H9 (cell line): ENCODE data around the gene ZNF366. TPM values are rescaled to one million over a fixed set of nuclear protein-coding genes. Genes with fewer than 3 reads are reported as not detected.
A peak's percentile ranks its signal among the peaks of the same experiment; 100 is the strongest.

Source experiments
- DNase-seq: peaks from one replicate; pipeline ENCODE4 v3.0.0-alpha.2; 2017
- H2AFZ ChIP-seq: one replicate; pipeline ENCODE4 v1.6.1; 2013; ENCODE audit warnings: mild to moderate bottlenecking, low read length, control low read depth, moderate library complexity
- H2AK5ac ChIP-seq: 2 replicates; pipeline ENCODE4 v1.6.1; 2013; ENCODE audit warnings: low read length, control low read depth, mixed read lengths; ENCODE audit not compliant: insufficient read length
- H2BK120ac ChIP-seq: one replicate; pipeline ENCODE4 v1.6.1; 2013; ENCODE audit warnings: low read depth, mild to moderate bottlenecking, low read length, control low read depth, inconsistent platforms; ENCODE audit not compliant: poor library complexity, severe bottlenecking
- H2BK12ac ChIP-seq: 2 replicates; pipeline ENCODE4 v1.6.1; 2013; ENCODE audit warnings: low read length, control low read depth, mixed read lengths, low read depth; ENCODE audit not compliant: insufficient read length
- H2BK15ac ChIP-seq: 2 replicates; pipeline ENCODE4 v1.6.1; 2013; ENCODE audit warnings: low read depth, low read length, control low read depth
- H2BK20ac ChIP-seq: one replicate; pipeline ENCODE4 v1.6.1; 2013; ENCODE audit warnings: low read depth, mild to moderate bottlenecking, low read length, control low read depth, inconsistent platforms; ENCODE audit not compliant: poor library complexity, severe bottlenecking
- H2BK5ac ChIP-seq: 2 replicates; pipeline ENCODE4 v1.6.1; 2013; ENCODE audit warnings: low read length, control low read depth, mixed read lengths; ENCODE audit not compliant: insufficient read length
- H3K14ac ChIP-seq: 2 replicates; pipeline ENCODE4 v1.6.1; 2013; ENCODE audit warnings: low read length, control low read depth; ENCODE audit not compliant: insufficient read depth
- H3K18ac ChIP-seq: 2 replicates; pipeline ENCODE4 v1.6.1; 2013; ENCODE audit warnings: low read depth, mild to moderate bottlenecking, mixed read lengths, low read length, control low read depth; ENCODE audit not compliant: insufficient read length
- H3K23ac ChIP-seq: 2 replicates; pipeline ENCODE4 v1.6.1; 2013; ENCODE audit warnings: low read length, control low read depth, mixed read lengths, low read depth; ENCODE audit not compliant: insufficient read length
- H3K23me2 ChIP-seq: 2 replicates; pipeline ENCODE4 v1.6.1; 2013; ENCODE audit warnings: low read depth, mild to moderate bottlenecking, mixed read lengths, low read length, control low read depth; ENCODE audit not compliant: insufficient read length, poor library complexity, severe bottlenecking
- H3K27ac ChIP-seq: 2 replicates; pipeline ENCODE4 v1.5.1; 2013; ENCODE audit warnings: low read length, control low read depth, mixed read lengths, low read depth; ENCODE audit not compliant: insufficient read length
- H3K27me3 ChIP-seq: 2 replicates; pipeline ENCODE4 v1.6.1; 2013; ENCODE audit warnings: low read length, control low read depth, inconsistent platforms; ENCODE audit not compliant: insufficient read depth
- H3K4ac ChIP-seq: 2 replicates; pipeline ENCODE4 v1.6.1; 2013; ENCODE audit warnings: low read depth, mild to moderate bottlenecking, control low read depth, inconsistent platforms, low read length, moderate library complexity
- H3K4me1 ChIP-seq: 2 replicates; pipeline ENCODE4 v1.6.1; 2013; ENCODE audit warnings: low read length, control low read depth, inconsistent platforms; ENCODE audit not compliant: insufficient read depth
- H3K4me2 ChIP-seq: 2 replicates; pipeline ENCODE4 v1.6.1; 2013; ENCODE audit warnings: low read length, control low read depth, mixed read lengths; ENCODE audit not compliant: insufficient read length, insufficient read depth
- H3K56ac ChIP-seq: 2 replicates; pipeline ENCODE4 v1.6.1; 2013; ENCODE audit warnings: low read depth, mild to moderate bottlenecking, mixed read lengths, low read length, control low read depth; ENCODE audit not compliant: insufficient read length
- H3K79me1 ChIP-seq: 2 replicates; pipeline ENCODE4 v1.6.1; 2013; ENCODE audit warnings: low read depth, mild to moderate bottlenecking, moderate library complexity, low read length, control low read depth, inconsistent platforms; ENCODE audit not compliant: insufficient read depth, poor library complexity, severe bottlenecking
- H3K79me2 ChIP-seq: 2 replicates; pipeline ENCODE4 v1.6.1; 2013; ENCODE audit warnings: low read length, control low read depth, inconsistent platforms; ENCODE audit not compliant: insufficient read depth
- H3K9ac ChIP-seq: 2 replicates; pipeline ENCODE4 v1.6.1; 2013; ENCODE audit warnings: low read length, control low read depth, mixed read lengths; ENCODE audit not compliant: insufficient read length; ENCODE audit errors: extremely low read depth
- H3K9me3 ChIP-seq: one replicate; pipeline ENCODE4 v1.6.1; 2013; ENCODE audit warnings: low read depth, low read length, inconsistent platforms; ENCODE audit not compliant: control insufficient read depth
- H3T11ph ChIP-seq: one replicate; pipeline ENCODE4 v1.6.1; 2013; ENCODE audit warnings: mild to moderate bottlenecking, low read length, control low read depth, inconsistent platforms
- H4K20me1 ChIP-seq: one replicate; pipeline ENCODE4 v1.6.1; 2013; ENCODE audit not compliant: control insufficient read depth, insufficient read length, insufficient read depth
- H4K5ac ChIP-seq: 2 replicates; pipeline ENCODE4 v1.6.1; 2013; ENCODE audit warnings: low read depth, mild to moderate bottlenecking, mixed read lengths, low read length, control low read depth; ENCODE audit not compliant: insufficient read length
- H4K8ac ChIP-seq: replicated peaks from 2 replicates; pipeline ENCODE4 v1.6.1; 2013; ENCODE audit warnings: low read length, control low read depth, mixed read lengths, low read depth; ENCODE audit not compliant: insufficient read length
- H4K91ac ChIP-seq: 2 replicates; pipeline ENCODE4 v1.6.1; 2013; ENCODE audit warnings: low read depth, mild to moderate bottlenecking, moderate library complexity, mixed read lengths, low read length, control low read depth; ENCODE audit not compliant: insufficient read length
- H3K27ac Mint-ChIP-seq, 3 experiments: 2 replicates in 2 of 3; 3 replicates in 1 of 3; pipeline ENCODE4 v1.8.0; 2020 to 2021; ENCODE audit warnings: mixed read lengths in 3 of 3, mild to moderate bottlenecking in 1 of 3, moderate library complexity in 1 of 3
- H3K27me3 Mint-ChIP-seq: 2 replicates; pipeline ENCODE4 v1.8.0; 2021; ENCODE audit warnings: low read depth, mild to moderate bottlenecking, moderate library complexity, mixed read lengths
- H3K36me3 Mint-ChIP-seq, 3 experiments: 2 replicates in 2 of 3; 3 replicates in 1 of 3; pipeline ENCODE4 v1.8.0; 2020 to 2021; ENCODE audit warnings: low read depth in 3 of 3, mixed read lengths in 3 of 3; ENCODE audit not compliant: insufficient read depth in 1 of 3
- H3K4me1 Mint-ChIP-seq, 2 experiments: 2 replicates each; pipeline ENCODE4 v1.8.0; 2020; ENCODE audit warnings: mixed read lengths in 2 of 2
- H3K4me3 Mint-ChIP-seq, 2 experiments: 2 replicates in 1 of 2; 3 replicates in 1 of 2; pipeline ENCODE4 v1.8.0; 2020 to 2021; ENCODE audit warnings: mild to moderate bottlenecking in 2 of 2, mixed read lengths in 2 of 2, moderate library complexity in 1 of 2
- H3K9me3 Mint-ChIP-seq, 2 experiments: 2 replicates in 1 of 2; 3 replicates in 1 of 2; pipeline ENCODE4 v1.8.0; 2020; ENCODE audit warnings: mild to moderate bottlenecking in 2 of 2, mixed read lengths in 2 of 2, moderate library complexity in 1 of 2
- WGBS: extraction: QIAGEN DNeasy Blood & Tissue Kit; methylation state at CpG from one replicate; pipeline ENCODE4 v1.1.7; 2013; ENCODE audit warnings: missing lambda C conversion rate, low lambda C conversion rate, mixed read lengths; ENCODE audit not compliant: insufficient read length; ENCODE audit errors: extremely low coverage; 5-methylcytosine and 5-hydroxymethylcytosine counted together
- total RNA-seq: library from RNA; stranded (reverse); gene quantifications from 2 replicates; pipeline ENCODE4 v1.2.1, GENCODE V29; 2021
- TF ChIP-seq, protein P1 (sequence below): fragments of 200-600 bp; sonication (generic); conservative IDR thresholded peaks from 3 replicates; pipeline ENCODE4 v1.8.0; 2021; ENCODE audit warnings: antibody characterized with exemption, mild to moderate bottlenecking

Gene ZNF366
- total RNA-seq, 1 experiment from 2014 or later = not detected

GRCh38 chr5:72540759-72541438 lies 33.7 kb upstream of the ZNF366 start:
- Histone ChIP-seq H3K79me1 (no peaks in the 10 kb centered on the region), H2BK120ac (no peak overlapping the region), H3K23ac (no peak overlapping the region), H2BK20ac (no peak overlapping the region), H3K4me2 (no peak overlapping the region), H3K18ac (no peak overlapping the region), H3K4ac (no peak overlapping the region), H2BK5ac (no peak overlapping the region), H3K27ac (no peak overlapping the region), H3K27me3 (no peaks in the 10 kb centered on the region), H3K9ac (no peak overlapping the region), H3K4me1 (no peaks in the 10 kb centered on the region), H3K23me2 (no peaks in the 10 kb centered on the region), H3K79me2 (no peaks in the 10 kb centered on the region), H4K8ac (no peak overlapping the region), H3K56ac (no peak overlapping the region), H2BK12ac (no peak overlapping the region), H4K91ac (no peak overlapping the region), H2BK15ac (no peak overlapping the region), H4K20me1 (no peaks in the 10 kb centered on the region), H3K9me3 (no peaks in the 10 kb centered on the region), H2AK5ac (no peak overlapping the region), H2AFZ (peak overlapping the region; percentile 54), H4K5ac (no peak overlapping the region), H3K14ac (no peak overlapping the region), H3T11ph (no peak overlapping the region)
- Mint-ChIP-seq H3K4me3 (no peak overlapping the region), H3K4me1 (peaks cover 10 to 17% of the 10 kb centered on the region in 2 experiments), H3K9me3 (peaks cover 0 to 5% of the 10 kb centered on the region in 2 experiments; a peak in 2 of 5 replicates), H3K36me3 (peaks cover 0 to 4% (median 0%) of the 10 kb centered on the region in 3 experiments; a peak in 1 of 7 replicates), H3K27ac (peak overlapping the region in 2 of 3 experiments; percentile 14 to 93; a peak in 1 of 7 replicates), H3K27me3 (peaks cover 2% of the 10 kb centered on the region; the same call in 1 of the 2 replicates)
- WGBS = no CpG with 5 or more reads among the region's 7 CpGs
- TF ChIP-seq, protein P1, sequence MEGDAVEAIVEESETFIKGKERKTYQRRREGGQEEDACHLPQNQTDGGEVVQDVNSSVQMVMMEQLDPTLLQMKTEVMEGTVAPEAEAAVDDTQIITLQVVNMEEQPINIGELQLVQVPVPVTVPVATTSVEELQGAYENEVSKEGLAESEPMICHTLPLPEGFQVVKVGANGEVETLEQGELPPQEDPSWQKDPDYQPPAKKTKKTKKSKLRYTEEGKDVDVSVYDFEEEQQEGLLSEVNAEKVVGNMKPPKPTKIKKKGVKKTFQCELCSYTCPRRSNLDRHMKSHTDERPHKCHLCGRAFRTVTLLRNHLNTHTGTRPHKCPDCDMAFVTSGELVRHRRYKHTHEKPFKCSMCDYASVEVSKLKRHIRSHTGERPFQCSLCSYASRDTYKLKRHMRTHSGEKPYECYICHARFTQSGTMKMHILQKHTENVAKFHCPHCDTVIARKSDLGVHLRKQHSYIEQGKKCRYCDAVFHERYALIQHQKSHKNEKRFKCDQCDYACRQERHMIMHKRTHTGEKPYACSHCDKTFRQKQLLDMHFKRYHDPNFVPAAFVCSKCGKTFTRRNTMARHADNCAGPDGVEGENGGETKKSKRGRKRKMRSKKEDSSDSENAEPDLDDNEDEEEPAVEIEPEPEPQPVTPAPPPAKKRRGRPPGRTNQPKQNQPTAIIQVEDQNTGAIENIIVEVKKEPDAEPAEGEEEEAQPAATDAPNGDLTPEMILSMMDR = no peak
- no peak for DNase-seq
